ENCODE results near the gene PTGES2. TPM values are rescaled to one million over a fixed set of nuclear protein-coding genes. Genes with fewer than 3 reads are reported as not detected.
A peak's percentile ranks its signal among the peaks of the same experiment; 100 is the strongest.

The PTGES2 gene
- polyA plus RNA-seq, 3 donors, result 52.4 to 57.9 (median 55.7) TPM

GRCh38 chr9:128159522-128159783 is 31.9 kb upstream of the PTGES2 start:
- DNase-seq, result no peak

- DNase-seq, result no peak
Observed at GRCh38 chr9:128155736-128156500, 28.4 kb upstream of the PTGES2 start.

GRCh38 chr9:128153947-128154695 is 26.6 kb upstream of the PTGES2 start:
- DNase-seq, result no peak

GRCh38 chr9:128153060-128153946 is 25.8 kb upstream of the PTGES2 start:
- DNase-seq, result no peak

- no peak for DNase-seq
Observed at GRCh38 chr9:128152133-128153059, 24.9 kb upstream of the PTGES2 start.

- DNase-seq, result no peak
Observed at GRCh38 chr9:128151309-128152132, 24.0 kb upstream of the PTGES2 start.

GRCh38 chr9:128150594-128151308 is 23.2 kb upstream of the PTGES2 start:
- DNase-seq, result no peak

GRCh38 chr9:128149951-128150593 is 22.5 kb upstream of the PTGES2 start:
- no peak for DNase-seq

- DNase-seq, result no peak
Observed at GRCh38 chr9:128149001-128149701, 21.6 kb upstream of the PTGES2 start, which contains the start of gene LCN2. Gene LCN2 (plus strand): TSS chr9:128149453. CDS start chr9:128149526, 73 bp downstream.

GRCh38 chr9:128148509-128149000 is 21.0 kb upstream of the PTGES2 start:
- DNase-seq, result no peak

GRCh38 chr9:128146591-128147120 is 19.1 kb upstream of the PTGES2 start:
- no peak for DNase-seq

- no peak for DNase-seq
Observed at GRCh38 chr9:128145951-128146351, 18.4 kb upstream of the PTGES2 start.

- peak; percentile 61 for DNase-seq
Observed at GRCh38 chr9:128145536-128145935, 18.0 kb upstream of the PTGES2 start.

GRCh38 chr9:128144239-128145181 is 17.0 kb upstream of the PTGES2 start:
- no peak for DNase-seq

GRCh38 chr9:128143525-128144238 is 16.2 kb upstream of the PTGES2 start:
- no peak for DNase-seq

GRCh38 chr9:128142596-128142995 is 15.1 kb upstream of the PTGES2 start:
- no peak for DNase-seq
